ENCODE results near the gene XYLT1. TPM values are rescaled to one million over a fixed set of nuclear protein-coding genes. Genes with fewer than 3 reads are reported as not detected.

Gene XYLT1
- total RNA-seq, 1 donor from 2014 or later = 1.6 TPM

- TF ChIP-seq CTCF (IDR thresholded peaks at IDR 0.05; ENCODE audit: insufficient read depth, low read length, poor library complexity, severe bottlenecking) = no peak
- no peaks in the 10 kb centered on the region for H3K27me3 ChIP-seq (ENCODE audit: control insufficient read depth, insufficient read depth, low read length)
- H3K4me3 ChIP-seq (ENCODE audit: low read depth, low read length) = no peak overlapping the region
- DNase-seq (ENCODE audit: low read depth) = no peak
- no peaks in the 10 kb centered on the region for H3K36me3 ChIP-seq (ENCODE audit: control insufficient read depth, insufficient read depth, low read length)
These were observed 314.8 kb downstream of the XYLT1 start for GRCh38 chr16:17155936-17156335.

DNA sequence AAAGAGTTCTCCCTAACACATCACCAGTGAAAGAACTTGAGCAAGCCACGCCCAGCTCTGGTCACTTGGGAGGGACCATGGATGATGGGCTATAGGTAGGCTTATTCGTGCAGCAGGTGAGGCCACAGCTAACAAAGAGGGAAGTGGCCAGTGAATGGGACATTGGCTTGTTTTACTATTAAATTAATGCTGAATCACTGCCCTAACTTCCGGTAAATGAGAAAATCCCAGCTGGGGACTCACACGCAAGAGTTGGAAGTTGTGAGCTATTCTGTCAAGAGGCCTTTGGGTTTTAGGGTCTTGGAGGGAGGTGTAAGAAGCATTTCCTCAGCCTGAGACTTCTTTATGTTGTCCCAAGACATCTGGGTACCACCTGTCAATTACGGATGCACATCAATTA, 315.3 kb downstream of the XYLT1 start:
- no peak for DNase-seq (ENCODE audit: low read depth)
- Histone ChIP-seq H3K4me3 (ENCODE audit: low read depth, low read length) (no peak overlapping the region), H3K36me3 (ENCODE audit: control insufficient read depth, insufficient read depth, low read length) (no peaks in the 10 kb centered on the region), H3K27me3 (ENCODE audit: control insufficient read depth, insufficient read depth, low read length) (no peaks in the 10 kb centered on the region)
- no peak for TF ChIP-seq CTCF (IDR thresholded peaks at IDR 0.05; ENCODE audit: insufficient read depth, low read length, poor library complexity, severe bottlenecking)

DNA sequence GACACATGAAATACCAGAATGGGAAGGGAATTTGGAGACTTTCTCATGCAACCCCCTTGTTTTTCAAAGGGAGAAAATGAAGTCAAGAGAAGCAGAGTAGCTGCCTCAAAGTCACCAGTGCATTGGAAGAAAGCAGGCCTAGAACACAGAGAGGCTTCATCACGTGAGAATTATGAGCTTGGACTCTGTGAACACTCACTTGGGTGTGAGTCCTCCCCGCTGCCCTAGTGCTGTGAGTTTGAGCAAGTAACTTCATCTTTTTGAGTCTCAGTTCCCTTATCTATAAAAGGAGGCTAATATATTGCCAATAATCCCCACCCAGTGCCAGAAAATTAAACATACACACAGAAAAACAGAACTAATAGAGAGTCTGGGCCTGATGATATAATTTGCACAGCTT, 315.8 kb downstream of the XYLT1 start:
- no peak for TF ChIP-seq CTCF (IDR thresholded peaks at IDR 0.05; ENCODE audit: insufficient read depth, low read length, poor library complexity, severe bottlenecking)
- Histone ChIP-seq H3K36me3 (ENCODE audit: control insufficient read depth, insufficient read depth, low read length) (no peaks in the 10 kb centered on the region), H3K27me3 (ENCODE audit: control insufficient read depth, insufficient read depth, low read length) (no peaks in the 10 kb centered on the region), H3K4me3 (ENCODE audit: low read depth, low read length) (no peak overlapping the region)
- DNase-seq (ENCODE audit: low read depth) = no peak

DNA sequence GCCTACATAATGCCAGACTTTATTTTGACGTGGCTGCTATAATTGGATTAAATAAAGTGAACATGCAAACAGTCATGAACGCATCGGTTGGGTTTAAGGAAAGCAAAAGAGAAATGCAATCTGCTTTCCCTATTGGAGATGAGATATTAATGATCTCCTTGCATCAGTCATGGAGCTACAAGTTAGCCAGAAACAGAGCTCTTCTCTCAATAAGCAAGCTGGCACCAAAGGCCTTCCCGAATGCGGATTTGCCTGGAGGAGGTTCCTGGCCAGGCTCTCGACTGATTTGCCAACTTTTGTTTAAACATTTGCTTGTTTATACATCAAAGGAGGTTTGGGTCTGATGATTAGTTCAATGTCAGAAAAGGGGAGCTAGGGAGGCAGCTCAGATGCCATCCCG, 318.4 kb downstream of the XYLT1 start:
- H3K36me3 ChIP-seq (ENCODE audit: control insufficient read depth, insufficient read depth, low read length) = no peaks in the 10 kb centered on the region
- no peak for DNase-seq (ENCODE audit: low read depth)
- H3K4me3 ChIP-seq (ENCODE audit: low read depth, low read length) = no peak overlapping the region
- H3K27me3 ChIP-seq (ENCODE audit: control insufficient read depth, insufficient read depth, low read length) = no peaks in the 10 kb centered on the region
- TF ChIP-seq CTCF (IDR thresholded peaks at IDR 0.05; ENCODE audit: insufficient read depth, low read length, poor library complexity, severe bottlenecking) = no peak

GRCh38 chr16:17151335-17151734, 319.4 kb downstream of the XYLT1 start:
- no peaks in the 10 kb centered on the region for H3K27me3 ChIP-seq (ENCODE audit: control insufficient read depth, insufficient read depth, low read length)
- no peak overlapping the region for H3K4me3 ChIP-seq (ENCODE audit: low read depth, low read length)
- no peak for DNase-seq (ENCODE audit: low read depth)
- H3K36me3 ChIP-seq (ENCODE audit: control insufficient read depth, insufficient read depth, low read length) = no peaks in the 10 kb centered on the region
- TF ChIP-seq CTCF (IDR thresholded peaks at IDR 0.05; ENCODE audit: insufficient read depth, low read length, poor library complexity, severe bottlenecking) = no peak

GRCh38 chr16:17149904-17150483, 320.8 kb downstream of the XYLT1 start:
- DNase-seq (ENCODE audit: low read depth) = no peak
- no peaks in the 10 kb centered on the region for H3K36me3 ChIP-seq (ENCODE audit: control insufficient read depth, insufficient read depth, low read length)
- no peak for TF ChIP-seq CTCF (IDR thresholded peaks at IDR 0.05; ENCODE audit: insufficient read depth, low read length, poor library complexity, severe bottlenecking)
- no peaks in the 10 kb centered on the region for H3K27me3 ChIP-seq (ENCODE audit: control insufficient read depth, insufficient read depth, low read length)
- no peak overlapping the region for H3K4me3 ChIP-seq (ENCODE audit: low read depth, low read length)
